Esophagus muscularis mucosa (tissue), 4 donors: ENCODE results near the gene LCP2. TPM values are rescaled to one million over a fixed set of nuclear protein-coding genes. Genes with fewer than 3 reads are reported as not detected.

Source experiments
- DNase-seq: peaks from one replicate; pipeline ENCODE4 v3.0.0-alpha.2; 2017; ENCODE audit errors: extremely low spot score
- H3K27ac ChIP-seq, 4 donors: fragments of 200-600 bp; sonication (generic); replicated peaks in 1 of 4; 1 replicate in 3 of 4; 2 replicates in 1 of 4; pipeline ENCODE4 v1.5.1; 2016 to 2019; ENCODE audit warnings: mild to moderate bottlenecking in 1 of 4
- H3K27me3 ChIP-seq, 4 donors: fragments of 200-600 bp; sonication (generic); one replicate each; pipeline versions ENCODE4 v1.5.1 to v1.6.0; 2016 to 2019
- H3K36me3 ChIP-seq, 4 donors: fragments of 200-600 bp; sonication (generic); one replicate each; pipeline ENCODE4 v1.5.1; 2016 to 2019
- H3K4me1 ChIP-seq, 4 donors: fragments of 200-600 bp; sonication (generic); one replicate each; pipeline ENCODE4 v1.5.1; 2016 to 2019
- H3K4me3 ChIP-seq, 4 donors: fragments of 200-600 bp; sonication (generic); 1 replicate in 2 of 4; 2 replicates in 2 of 4; pipeline ENCODE4 v1.5.1; 2016 to 2019; ENCODE audit warnings: mild to moderate bottlenecking in 4 of 4, moderate library complexity in 1 of 4
- H3K9me3 ChIP-seq, 4 donors: fragments of 200-600 bp; sonication (generic); 1 replicate in 3 of 4; 2 replicates in 1 of 4; pipeline ENCODE4 v1.5.1; 2016 to 2019
- CTCF ChIP-seq, 3 experiments: fragments of 200-600 bp in 2 of 3; fragments of 450-650 bp in 1 of 3; sonication (generic) in 2 of 3; IDR thresholded peaks; one replicate each; pipeline ENCODE4 v1.5.1; 2017 to 2019; ENCODE audit warnings: antibody characterized with exemption in 3 of 3, mild to moderate bottlenecking in 2 of 3, moderate library complexity in 1 of 3
- EP300 ChIP-seq: sonication (generic); formaldehyde crosslinking; IDR thresholded peaks from one replicate; pipeline ENCODE4 v1.6.1; 2017; ENCODE audit warnings: antibody characterized with exemption
- POLR2A ChIP-seq: fragments of 450-650 bp; IDR thresholded peaks from one replicate; pipeline ENCODE4 v1.6.1; 2017; ENCODE audit warnings: antibody characterized with exemption, moderate library complexity, mild to moderate bottlenecking, low read depth
- POLR2AphosphoS5 ChIP-seq, 2 donors: sonication (generic); formaldehyde crosslinking; IDR thresholded peaks; one replicate each; pipeline ENCODE4 v1.6.1; 2017; ENCODE audit warnings: antibody characterized with exemption in 2 of 2
- WGBS: methylation state at CpG from one replicate; pipeline ENCODE4 v1.1.5; 2018; 5-methylcytosine and 5-hydroxymethylcytosine counted together
- intact Hi-C: fragments of 100-400 bp; cut with DNase I; formaldehyde crosslinking; loops from one replicate; pipeline ENCODE4 v1.15.1; 2023
- total RNA-seq, 4 donors: library from RNA; depleted of rRNA; stranded (reverse); fragments of >200 nt; gene quantifications; one replicate each; pipeline versions ENCODE4 v1.1.0 to v1.2.1, GENCODE V29; 2016

LCP2 gene
- total RNA-seq, 4 donors from 2014 or later = 6.8 to 20.4 (median 9.0) TPM

- H3K27ac ChIP-seq = no peak overlapping the region
- H3K36me3 ChIP-seq = peaks cover 0 to 59% (median 5%) of the 10 kb centered on the region in 4 donors
- intact Hi-C loops = no loop called here
- WGBS = 69% methylated on average over 3 of the region's 3 CpGs
- no peak overlapping the region for H3K4me3 ChIP-seq
- H3K4me1 ChIP-seq = peaks cover 0 to 15% (median 9%) of the 10 kb centered on the region in 4 donors
- no peaks in the 10 kb centered on the region for H3K9me3 ChIP-seq
- no peak for TF ChIP-seq POLR2A
- TF ChIP-seq EP300 = no peak
- TF ChIP-seq POLR2AphosphoS5 (IDR thresholded peaks at IDR 0.05) = no peak
- TF ChIP-seq CTCF (IDR thresholded peaks at IDR 0.05) = no peak
- peak; percentile 19 for DNase-seq
- H3K27me3 ChIP-seq = peaks cover 0 to under 1% (median 0%) of the 10 kb centered on the region in 4 donors
These were observed 36.0 kb downstream of the LCP2 start for GRCh38 chr5:170261528-170262043.

GRCh38 chr5:170257370-170257769 is 40.2 kb downstream of the LCP2 start:
- 98% methylated on average over 4 of the region's 4 CpGs for WGBS
- Histone ChIP-seq H3K4me1 (peaks cover 0 to 23% (median 20%) of the 10 kb centered on the region in 4 donors), H3K27me3 (no peaks in the 10 kb centered on the region), H3K4me3 (no peak overlapping the region), H3K36me3 (peaks cover 0 to 58% (median 7%) of the 10 kb centered on the region in 4 donors), H3K9me3 (no peaks in the 10 kb centered on the region), H3K27ac (no peak overlapping the region)
- DNase-seq = peak; percentile 60
- intact Hi-C loops = no loop called here
- TF ChIP-seq POLR2A = no peak
- TF ChIP-seq CTCF (IDR thresholded peaks at IDR 0.05) = no peak
- no peak for TF ChIP-seq EP300
- no peak for TF ChIP-seq POLR2AphosphoS5 (IDR thresholded peaks at IDR 0.05)

- no peaks in the 10 kb centered on the region for H3K27me3 ChIP-seq
- 92% methylated on average over 1 of the region's 1 CpG for WGBS
- intact Hi-C loops = no loop called here
- DNase-seq = peak; percentile 31
- H3K4me3 ChIP-seq = no peak overlapping the region
- no peaks in the 10 kb centered on the region for H3K9me3 ChIP-seq
- TF ChIP-seq CTCF (IDR thresholded peaks at IDR 0.05) = no peak
- TF ChIP-seq POLR2A = no peak
- TF ChIP-seq EP300 = no peak
- TF ChIP-seq POLR2AphosphoS5 (IDR thresholded peaks at IDR 0.05) = no peak
- peaks cover 0 to 51% (median 7%) of the 10 kb centered on the region in 4 donors for H3K36me3 ChIP-seq
- H3K27ac ChIP-seq = no peak overlapping the region
- H3K4me1 ChIP-seq = peaks cover 0 to 31% (median 28%) of the 10 kb centered on the region in 4 donors
These were observed 41.0 kb downstream of the LCP2 start for GRCh38 chr5:170256571-170256970.

- H3K27ac ChIP-seq = peak overlapping the region in 3 of 4 donors; percentile 25 to 44 (median 42)
These were observed 43.5 kb downstream of the LCP2 start for GRCh38 chr5:170254056-170254455.

GRCh38 chr5:170252720-170253350 is 44.7 kb downstream of the LCP2 start:
- H3K27me3 ChIP-seq = no peaks in the 10 kb centered on the region
- H3K4me3 ChIP-seq = no peak overlapping the region
- intact Hi-C loops = no loop called here
- peak overlapping the region in 3 of 4 donors; percentile 13 to 42 (median 30) for H3K27ac ChIP-seq
- 62% methylated on average over 9 of the region's 9 CpGs for WGBS
- H3K4me1 ChIP-seq = peaks cover 0 to 51% (median 34%) of the 10 kb centered on the region in 4 donors
- H3K9me3 ChIP-seq = no peaks in the 10 kb centered on the region
- TF ChIP-seq CTCF (IDR thresholded peaks at IDR 0.05) = no peak
- TF ChIP-seq EP300 = no peak
- TF ChIP-seq POLR2AphosphoS5 (IDR thresholded peaks at IDR 0.05) = no peak
- no peak for TF ChIP-seq POLR2A
- H3K36me3 ChIP-seq = peaks cover 0 to 44% (median 6%) of the 10 kb centered on the region in 4 donors
- DNase-seq = peak; percentile 31

More at GRCh38 chr5:170254056-170254455, 43.5 kb downstream of the LCP2 start:
- no peak overlapping the region for H3K4me3 ChIP-seq
- peaks cover 0 to 43% (median 33%) of the 10 kb centered on the region in 4 donors for H3K4me1 ChIP-seq
- H3K27me3 ChIP-seq = no peaks in the 10 kb centered on the region
- H3K9me3 ChIP-seq = no peaks in the 10 kb centered on the region
- peaks cover 0 to 42% (median 6%) of the 10 kb centered on the region in 4 donors for H3K36me3 ChIP-seq
- intact Hi-C loops = no loop called here
- peak; percentile 57 for DNase-seq
- WGBS = 78% methylated on average over 8 of the region's 8 CpGs
- TF ChIP-seq POLR2AphosphoS5 (IDR thresholded peaks at IDR 0.05) (peak in 1 of 2 donors; percentile 47), POLR2A (no peak)
